Peyer's patch (tissue), 4 donors: ENCODE data around the gene SBF2.

Source experiments
- POLR2A ChIP-seq, 2 donors: fragments of 450-650 bp; IDR thresholded peaks; one replicate each; pipeline ENCODE4 v1.5.1; 2017; ENCODE audit warnings: antibody characterized with exemption in 2 of 2, mild to moderate bottlenecking in 2 of 2, moderate library complexity in 2 of 2
- TF ChIP-seq, protein P1 (sequence below), 6 experiments: fragments of 450-650 bp in 4 of 6; fragments of 200-600 bp in 2 of 6; sonication (generic) in 1 of 6; IDR thresholded peaks; one replicate each; pipeline ENCODE4 v1.5.1; 2017 to 2019; ENCODE audit warnings: antibody characterized with exemption in 6 of 6, mild to moderate bottlenecking in 3 of 6, moderate library complexity in 1 of 6

DNA sequence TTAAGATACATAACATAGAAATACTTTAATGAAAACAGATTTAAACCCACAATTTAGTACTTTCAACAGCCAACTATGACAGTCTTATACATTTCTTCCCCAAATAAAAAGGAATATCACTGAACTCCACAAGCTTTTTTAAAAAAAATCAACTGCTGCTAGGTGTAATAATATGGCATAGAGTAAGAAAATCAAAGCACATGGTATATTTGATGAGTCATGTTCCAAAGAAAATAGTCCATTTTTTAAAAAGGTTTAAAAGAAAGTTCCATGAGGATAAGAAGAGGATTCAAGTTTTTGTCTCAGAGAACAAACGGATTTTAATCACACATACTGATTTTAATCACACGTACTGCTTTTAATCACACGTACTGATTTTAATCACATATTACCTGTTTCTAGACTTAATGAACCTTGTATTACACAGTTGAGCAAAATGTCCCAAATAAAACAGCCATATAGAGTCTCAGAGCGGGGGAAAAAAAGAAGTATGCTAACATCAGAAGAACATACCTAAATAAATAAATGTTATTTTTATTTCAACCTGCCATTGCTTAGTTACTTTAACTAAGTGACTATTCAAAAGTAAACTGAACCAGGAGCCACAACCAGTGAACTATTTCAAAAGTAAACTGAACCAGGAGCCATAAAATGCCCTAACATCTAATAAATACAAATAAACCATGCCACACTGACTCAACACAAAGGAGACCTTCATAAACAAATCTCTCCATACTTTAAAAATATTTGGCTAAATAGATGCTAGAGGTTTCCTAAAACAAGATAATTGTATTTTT, 198.4 kb downstream of the SBF2 start:
- no peak for TF ChIP-seq POLR2A (IDR thresholded peaks at IDR 0.05)
- TF ChIP-seq, protein P1, sequence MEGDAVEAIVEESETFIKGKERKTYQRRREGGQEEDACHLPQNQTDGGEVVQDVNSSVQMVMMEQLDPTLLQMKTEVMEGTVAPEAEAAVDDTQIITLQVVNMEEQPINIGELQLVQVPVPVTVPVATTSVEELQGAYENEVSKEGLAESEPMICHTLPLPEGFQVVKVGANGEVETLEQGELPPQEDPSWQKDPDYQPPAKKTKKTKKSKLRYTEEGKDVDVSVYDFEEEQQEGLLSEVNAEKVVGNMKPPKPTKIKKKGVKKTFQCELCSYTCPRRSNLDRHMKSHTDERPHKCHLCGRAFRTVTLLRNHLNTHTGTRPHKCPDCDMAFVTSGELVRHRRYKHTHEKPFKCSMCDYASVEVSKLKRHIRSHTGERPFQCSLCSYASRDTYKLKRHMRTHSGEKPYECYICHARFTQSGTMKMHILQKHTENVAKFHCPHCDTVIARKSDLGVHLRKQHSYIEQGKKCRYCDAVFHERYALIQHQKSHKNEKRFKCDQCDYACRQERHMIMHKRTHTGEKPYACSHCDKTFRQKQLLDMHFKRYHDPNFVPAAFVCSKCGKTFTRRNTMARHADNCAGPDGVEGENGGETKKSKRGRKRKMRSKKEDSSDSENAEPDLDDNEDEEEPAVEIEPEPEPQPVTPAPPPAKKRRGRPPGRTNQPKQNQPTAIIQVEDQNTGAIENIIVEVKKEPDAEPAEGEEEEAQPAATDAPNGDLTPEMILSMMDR (IDR thresholded peaks at IDR 0.05), result no peak
